ENCODE measurements around the gene ZNF213.

Gene ZNF213

DNA sequence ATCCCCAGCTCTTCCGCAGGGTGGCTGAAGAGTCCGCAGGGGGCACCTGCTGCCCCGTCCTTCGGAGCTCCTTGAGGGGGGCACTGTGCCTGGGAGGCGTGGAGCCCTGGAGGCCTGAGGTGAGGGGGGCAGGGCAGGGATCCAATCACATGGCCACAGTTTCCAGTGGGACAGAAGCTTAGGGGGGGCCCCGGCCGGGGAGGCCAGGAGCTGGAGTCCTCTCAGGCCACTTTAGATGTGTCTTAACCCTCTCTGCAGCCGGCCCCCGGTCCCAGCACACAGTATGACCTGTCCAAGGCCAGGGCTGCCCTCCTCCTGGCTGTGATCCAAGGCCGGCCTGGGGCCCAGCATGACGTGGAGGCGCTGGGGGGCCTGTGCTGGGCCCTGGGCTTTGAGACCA is 10.8 kb downstream of the ZNF213 start:
- in situ Hi-C loops (cut with HindIII; ENCODE audit: low sequenced_read_pairs) = loop anchor here (5.0 kb wide), 2 partner anchors 48 to 57 kb away; partner anchors contain the start of gene ZSCAN10

DNA sequence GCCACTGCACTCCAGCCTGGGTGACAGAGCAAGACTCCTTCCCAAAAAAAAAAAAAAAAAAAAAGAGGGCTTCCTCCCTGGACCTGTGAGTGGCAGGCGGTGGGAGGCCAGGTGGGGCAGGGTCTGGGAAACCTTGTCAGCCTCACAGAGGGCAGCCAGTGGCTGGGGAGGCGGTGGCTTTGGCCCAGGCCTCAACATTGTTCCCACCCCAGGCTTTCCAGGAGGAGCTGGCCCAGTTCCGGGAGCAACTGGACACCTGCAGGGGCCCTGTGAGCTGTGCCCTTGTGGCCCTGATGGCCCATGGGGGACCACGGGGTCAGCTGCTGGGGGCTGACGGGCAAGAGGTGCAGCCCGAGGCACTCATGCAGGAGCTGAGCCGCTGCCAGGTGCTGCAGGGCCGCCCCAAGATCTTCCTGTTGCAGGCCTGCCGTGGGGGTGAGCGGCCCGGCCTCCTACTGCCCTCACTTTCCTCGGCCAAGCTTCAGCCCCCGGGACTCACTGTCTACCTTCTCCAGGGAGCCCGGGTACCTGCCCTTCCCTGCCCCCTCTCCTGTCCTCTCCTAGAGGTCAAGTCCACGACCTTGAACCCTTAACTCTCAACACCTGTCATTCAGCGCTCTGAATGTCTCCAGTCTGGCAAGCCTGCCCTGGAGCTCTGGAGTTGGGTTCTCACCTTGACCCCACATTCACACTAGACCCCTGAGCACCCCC is 12.4 kb downstream of the ZNF213 start:
- in situ Hi-C loops (cut with HindIII; ENCODE audit: low sequenced_read_pairs) = loop anchor here (5.0 kb wide), 2 partner anchors 50 to 55 kb away; partner anchors contain the start of gene ZSCAN10

DNA sequence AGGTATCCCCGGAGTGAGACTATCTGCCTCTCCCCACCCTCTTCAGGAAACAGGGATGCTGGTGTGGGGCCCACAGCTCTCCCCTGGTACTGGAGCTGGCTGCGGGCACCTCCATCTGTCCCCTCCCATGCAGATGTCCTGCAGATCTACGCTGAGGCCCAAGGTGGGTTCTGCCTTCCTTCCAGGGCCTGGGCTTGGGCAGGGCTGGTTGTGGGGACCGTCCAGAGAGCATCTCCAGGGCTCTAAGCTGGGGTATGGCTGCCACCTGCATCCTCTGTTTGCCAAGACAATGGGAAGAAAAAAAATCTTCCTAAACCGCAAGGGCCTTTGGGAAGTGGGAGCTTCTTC is 12.9 kb downstream of the ZNF213 start:
- in situ Hi-C loops (cut with HindIII; ENCODE audit: low sequenced_read_pairs) = loop anchor here (5.0 kb wide), 2 partner anchors 50 to 55 kb away; partner anchors contain the start of gene ZSCAN10

DNA sequence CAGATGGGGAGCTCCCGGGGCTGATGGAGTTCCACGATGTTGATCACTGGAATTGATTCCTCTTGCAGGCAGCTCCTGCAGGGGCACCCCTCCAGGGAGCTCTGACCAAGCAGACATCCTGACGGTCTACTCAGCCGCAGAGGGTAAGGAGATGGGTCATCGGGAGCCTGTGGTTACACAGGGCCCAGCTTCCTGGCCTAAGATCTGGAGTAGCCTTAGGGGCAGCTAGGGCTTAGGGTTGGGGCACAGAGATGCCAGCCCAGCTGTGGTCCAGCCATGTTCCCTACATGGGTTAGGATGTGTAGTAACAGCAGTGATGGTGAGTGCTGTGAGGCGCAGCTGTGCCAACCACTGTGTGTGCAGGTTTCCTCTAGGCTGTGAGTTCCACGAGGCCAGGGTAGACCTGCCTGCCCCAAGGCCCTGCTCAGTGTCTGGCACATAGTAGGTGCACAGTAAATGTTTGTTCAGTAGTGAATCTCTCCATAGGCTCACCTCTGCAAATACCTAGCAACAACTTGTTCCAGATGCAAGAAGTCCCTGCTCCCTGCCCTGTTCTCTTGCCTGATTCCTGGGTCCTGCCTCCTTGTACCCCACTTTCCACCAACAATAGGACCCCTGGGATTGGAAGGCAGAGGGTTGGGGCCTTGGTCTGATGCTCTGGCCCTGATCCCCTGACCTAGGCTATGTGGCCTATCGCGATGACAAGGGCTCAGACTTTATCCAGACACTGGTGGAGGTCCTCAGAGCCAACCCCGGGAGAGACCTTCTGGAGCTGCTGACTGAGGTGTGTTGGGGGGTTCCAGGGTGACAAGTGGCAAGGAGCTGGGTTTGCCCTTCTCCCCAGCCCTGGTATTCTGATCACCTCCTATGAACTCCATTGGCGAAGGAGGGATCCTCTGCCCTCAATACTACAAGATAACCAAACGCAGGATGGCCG is 13.7 kb downstream of the ZNF213 start:
- in situ Hi-C loops (cut with HindIII; ENCODE audit: low sequenced_read_pairs) = loop anchor here (5.0 kb wide), 2 partner anchors 51 to 54 kb away; partner anchors contain the start of gene ZSCAN10

DNA sequence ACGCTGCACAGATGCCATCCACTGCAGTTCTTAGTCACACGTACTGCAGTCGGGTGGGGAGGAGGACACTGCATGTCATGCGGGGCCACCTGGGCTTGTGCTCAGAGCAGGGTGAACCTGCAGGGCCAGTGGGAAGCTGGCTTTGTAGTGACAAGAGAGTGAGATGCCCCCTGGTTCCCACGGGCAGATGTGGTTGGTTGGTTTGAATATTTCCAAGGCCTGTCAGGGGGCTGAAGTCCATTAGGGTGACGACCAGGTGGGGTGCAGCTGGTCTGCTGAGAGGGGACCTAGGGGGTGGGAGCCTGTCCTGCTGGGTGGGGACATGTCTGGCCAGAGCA is 14.3 kb downstream of the ZNF213 start:
- in situ Hi-C loops (cut with HindIII; ENCODE audit: low sequenced_read_pairs) = loop anchor here (5.0 kb wide), 2 partner anchors 52 to 53 kb away; partner anchors contain the start of gene ZSCAN10

DNA sequence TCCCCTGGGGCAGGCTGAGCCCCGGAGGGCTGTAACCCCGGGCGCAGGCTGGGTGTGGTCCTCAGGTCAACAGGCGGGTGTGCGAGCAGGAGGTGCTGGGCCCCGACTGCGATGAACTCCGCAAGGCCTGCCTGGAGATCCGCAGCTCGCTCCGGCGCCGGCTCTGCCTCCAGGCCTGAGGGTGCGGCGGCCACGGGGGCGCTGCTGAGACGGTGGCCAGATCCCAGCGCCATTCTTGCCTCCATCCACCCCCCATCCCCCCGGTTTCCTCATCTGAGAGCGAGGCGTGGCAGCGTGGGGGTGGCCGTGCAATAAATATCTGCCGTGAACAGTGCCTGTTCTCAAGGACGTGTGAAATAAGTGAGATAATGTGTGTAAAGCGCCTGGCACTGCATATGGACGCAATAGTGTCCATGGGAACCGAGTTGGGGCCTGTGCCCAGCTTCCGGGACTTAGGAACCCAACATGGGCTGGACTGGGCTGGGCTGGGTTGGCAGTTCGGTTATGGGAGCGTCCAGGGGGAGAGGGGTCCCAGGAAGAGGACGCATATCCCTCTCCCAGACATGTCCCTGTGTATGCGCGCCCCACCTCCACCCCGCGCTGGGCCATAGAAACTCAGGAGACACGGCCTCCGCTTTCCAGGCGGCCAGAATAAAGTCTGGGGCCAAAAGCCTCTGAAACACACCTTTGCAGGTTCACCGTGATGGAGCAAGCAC is 15.0 kb downstream of the ZNF213 start:
- in situ Hi-C loops (cut with HindIII; ENCODE audit: low sequenced_read_pairs) = loop anchor here (5.0 kb wide), 3 partner anchors 52 to 102 kb away; partner anchors contain the start of genes MMP25 and ZSCAN10

DNA sequence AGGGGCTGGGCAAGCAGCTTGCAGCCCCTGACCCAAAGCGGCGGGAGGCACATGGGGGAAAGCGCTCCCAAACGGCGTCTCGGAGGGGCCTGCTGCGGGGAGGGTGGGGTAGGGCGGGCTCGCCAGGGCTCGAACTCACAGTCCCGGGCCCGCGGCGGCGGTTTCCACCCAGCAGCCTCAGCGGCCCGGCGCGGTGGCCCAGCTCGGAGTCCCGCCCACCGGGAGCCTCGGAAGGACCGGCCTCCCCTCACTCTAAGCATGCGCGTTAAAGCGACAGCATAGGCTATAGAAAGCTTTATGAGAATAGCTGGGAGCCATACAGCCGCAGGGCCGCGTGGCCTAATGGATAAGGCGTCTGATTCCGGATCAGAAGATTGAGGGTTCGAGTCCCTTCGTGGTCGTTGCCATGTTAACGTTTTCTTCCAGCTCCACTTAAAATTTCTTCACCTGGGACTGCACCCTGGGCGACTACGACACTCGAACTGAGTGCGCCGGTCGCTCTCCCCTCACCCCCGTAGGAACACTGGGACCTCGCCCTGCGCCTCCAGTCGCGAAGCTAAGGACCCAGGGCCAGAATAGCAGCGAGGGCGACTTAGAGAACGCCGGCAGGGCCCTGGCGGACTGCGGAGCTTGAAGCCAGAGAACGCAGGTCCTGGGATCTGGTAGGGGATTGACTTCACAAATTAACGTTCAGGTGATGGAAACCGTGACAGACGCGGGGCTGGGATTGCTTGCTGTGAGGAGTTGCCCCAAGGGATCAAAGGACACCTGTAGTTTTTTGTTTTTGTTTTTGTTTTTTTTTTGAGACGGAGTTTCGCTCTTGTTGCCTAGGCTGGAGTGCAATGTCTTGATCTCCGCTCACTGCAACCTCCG is 15.8 kb downstream of the ZNF213 start:
- in situ Hi-C loops (cut with HindIII; ENCODE audit: low sequenced_read_pairs) = loop anchor here (5.0 kb wide), 1 partner anchor 103 kb away; the partner anchor contains the start of gene MMP25

DNA sequence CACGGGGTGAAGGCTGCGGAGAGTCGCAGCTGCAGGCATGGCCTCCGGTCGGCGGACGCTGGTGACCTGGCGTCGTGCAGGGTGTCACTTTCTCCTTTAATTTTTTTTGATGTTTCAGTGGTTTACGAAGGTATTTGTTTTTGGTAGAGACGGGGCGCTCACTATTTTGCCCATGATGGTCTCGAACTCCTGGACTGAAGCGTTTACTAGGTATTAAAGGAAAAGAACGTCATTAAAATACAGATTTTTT is 17.1 kb downstream of the ZNF213 start:
- in situ Hi-C loops (cut with HindIII; ENCODE audit: low sequenced_read_pairs) = loop anchor here (5.0 kb wide), 1 partner anchor 105 kb away; the partner anchor contains the start of gene MMP25

DNA sequence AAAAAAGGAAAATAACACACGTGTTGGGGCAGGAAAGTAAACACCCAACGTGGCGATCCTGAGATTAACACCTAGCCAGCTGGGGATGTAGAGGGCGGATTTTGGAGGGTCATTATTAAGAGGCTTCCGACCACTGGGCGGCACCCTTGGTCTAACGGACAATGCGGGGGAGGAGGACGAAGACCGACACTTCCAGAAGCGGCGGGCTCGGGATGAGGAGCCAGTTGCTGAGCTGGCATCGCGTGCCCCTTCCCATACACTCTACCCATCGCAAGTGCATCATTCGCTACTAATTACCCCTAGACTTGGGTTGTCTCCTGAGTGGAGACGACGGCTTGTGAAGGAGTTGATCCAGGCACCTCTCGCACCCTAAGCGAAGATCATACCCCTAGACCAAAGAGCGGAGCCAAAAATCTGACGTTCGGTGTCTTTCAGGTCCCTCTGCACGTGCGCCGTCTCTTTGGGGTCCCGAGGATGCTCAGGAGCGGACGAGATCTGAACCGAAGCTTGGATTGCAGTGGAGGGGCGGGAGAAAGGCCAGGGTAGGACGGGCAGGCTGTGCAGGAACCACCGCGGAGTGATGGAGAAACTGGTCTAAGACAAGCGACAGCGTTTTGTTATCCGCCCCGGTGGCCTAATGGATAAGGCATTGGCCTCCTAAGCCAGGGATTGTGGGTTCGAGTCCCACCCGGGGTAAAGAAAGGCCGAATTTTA is 17.6 kb downstream of the ZNF213 start:
- in situ Hi-C loops (cut with HindIII; ENCODE audit: low sequenced_read_pairs) = loop anchor here (5.0 kb wide), 1 partner anchor 105 kb away; the partner anchor contains the start of gene MMP25

DNA sequence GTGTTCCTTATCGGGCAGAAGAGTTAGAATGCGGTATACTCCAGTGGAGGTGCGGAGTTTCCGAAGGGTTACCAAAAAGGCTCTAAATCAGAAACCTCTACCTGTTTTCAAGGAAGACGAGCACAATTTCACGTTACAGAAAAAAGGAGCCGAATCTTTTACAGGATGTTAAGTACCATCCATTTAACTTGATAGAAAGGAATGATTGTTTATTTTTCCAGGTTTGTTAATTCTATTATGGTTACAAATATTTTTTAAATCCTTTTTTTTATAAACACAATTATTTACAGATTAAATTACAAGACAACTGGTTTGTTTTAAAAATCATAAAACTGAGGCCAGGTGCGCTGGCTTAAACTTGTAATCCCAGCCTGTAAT is 18.2 kb downstream of the ZNF213 start:
- in situ Hi-C loops (cut with HindIII; ENCODE audit: low sequenced_read_pairs) = loop anchor here (5.0 kb wide), 1 partner anchor 106 kb away; the partner anchor contains the start of gene MMP25

DNA sequence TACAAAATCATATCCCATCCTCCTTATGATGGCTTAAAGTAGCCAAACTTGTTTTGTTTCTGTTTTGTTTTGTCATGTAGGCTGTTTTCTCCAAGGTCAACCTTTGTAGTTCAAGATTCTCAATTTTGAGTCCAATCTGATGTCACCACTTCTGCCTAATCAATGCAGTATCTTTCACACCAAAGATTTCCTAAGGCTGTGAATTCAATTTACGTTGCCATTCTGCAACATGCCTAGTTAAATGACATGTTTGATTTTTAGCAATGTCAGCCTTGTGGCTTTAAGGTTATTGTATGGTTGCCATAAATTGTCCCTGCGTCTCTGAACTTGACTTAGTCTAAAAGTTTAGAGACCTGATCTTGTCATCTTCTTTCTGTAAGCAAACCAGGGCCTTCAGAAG is 20.4 kb downstream of the ZNF213 start:
- in situ Hi-C loops (cut with HindIII; ENCODE audit: low sequenced_read_pairs) = no loop called here

DNA sequence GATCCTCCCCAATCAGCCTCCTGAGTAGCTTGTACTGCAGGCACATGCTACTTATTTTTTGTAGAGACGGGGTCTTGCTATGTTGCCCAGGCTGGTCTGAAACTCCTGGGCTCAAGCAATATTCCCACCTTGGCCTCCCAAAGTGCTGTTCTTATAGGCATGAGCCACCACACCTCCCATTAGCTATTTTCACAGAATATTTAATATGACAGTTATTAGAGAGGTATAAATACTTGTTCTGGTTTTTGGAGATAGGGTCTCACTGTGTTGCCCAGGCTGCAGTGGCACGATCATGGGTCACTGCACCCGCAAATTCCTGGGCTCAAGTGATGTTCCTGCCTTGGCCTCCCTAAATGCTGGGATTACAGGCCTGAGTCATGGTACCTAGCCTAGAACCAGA is 21.1 kb downstream of the ZNF213 start:
- in situ Hi-C loops (cut with HindIII; ENCODE audit: low sequenced_read_pairs) = no loop called here

DNA sequence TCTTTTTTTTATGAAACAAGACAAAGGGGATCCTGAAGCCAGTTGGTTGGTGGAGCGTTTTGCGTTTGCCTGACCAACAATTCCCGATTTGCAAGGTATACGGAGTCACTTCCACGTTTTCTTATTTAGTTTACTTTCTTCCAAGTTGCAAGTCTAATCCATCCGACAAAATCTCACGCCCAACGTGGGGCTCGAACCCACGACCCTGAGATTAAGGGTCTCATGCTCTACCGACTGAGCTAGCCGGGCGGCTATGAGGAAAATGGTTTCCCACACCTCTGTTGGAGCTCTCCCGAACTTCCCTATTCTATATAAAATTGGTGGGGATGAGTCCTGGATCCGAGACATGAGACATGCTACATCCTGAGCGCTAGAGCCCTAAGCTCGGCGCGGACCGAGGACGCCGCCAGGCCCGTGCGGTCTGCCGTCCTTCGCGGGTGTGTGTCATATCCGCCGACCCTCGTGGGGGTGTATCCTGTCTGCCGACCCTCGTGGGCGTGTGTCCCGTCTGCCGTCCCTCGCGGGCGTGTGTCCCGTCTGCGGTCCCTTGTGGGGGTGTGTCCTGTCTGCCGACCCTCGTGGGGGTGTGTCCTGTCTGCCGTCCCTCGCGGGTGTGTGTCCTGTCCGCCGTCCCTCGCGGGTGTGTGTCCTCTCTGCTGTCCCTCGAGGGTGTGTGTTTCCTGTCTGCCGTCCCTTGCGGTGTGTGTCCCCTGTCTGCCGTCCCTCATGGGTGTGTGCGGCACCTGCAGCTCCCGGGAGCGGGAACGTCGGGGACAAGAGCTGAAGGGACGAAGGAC is 22.6 kb downstream of the ZNF213 start:
- in situ Hi-C loops (cut with HindIII; ENCODE audit: low sequenced_read_pairs) = no loop called here

DNA sequence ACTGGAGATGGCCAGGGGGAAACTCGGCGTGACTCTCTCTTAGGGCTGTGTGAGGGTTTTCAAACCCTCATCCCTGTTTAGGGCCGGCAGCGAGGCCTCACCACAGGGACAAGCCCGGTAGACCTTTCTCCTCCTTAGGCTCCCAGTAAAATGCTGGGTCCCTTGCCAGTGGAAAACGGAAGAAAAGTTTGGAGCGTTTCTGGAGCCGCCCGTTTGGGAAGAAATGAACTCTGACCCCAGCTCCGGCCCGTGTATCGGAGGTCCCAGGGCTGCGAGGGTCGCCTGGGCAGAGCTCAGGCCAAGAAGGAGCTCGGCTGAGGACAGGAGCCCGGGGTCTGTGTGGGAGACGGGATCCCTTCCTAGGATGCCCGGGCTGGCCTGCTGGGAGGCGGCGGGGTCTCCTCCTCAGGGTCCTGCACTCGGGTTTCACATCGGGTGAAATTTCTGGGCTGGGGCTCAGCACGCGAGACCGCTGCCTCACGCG is 23.2 kb downstream of the ZNF213 start:
- in situ Hi-C loops (cut with HindIII; ENCODE audit: low sequenced_read_pairs) = no loop called here

DNA sequence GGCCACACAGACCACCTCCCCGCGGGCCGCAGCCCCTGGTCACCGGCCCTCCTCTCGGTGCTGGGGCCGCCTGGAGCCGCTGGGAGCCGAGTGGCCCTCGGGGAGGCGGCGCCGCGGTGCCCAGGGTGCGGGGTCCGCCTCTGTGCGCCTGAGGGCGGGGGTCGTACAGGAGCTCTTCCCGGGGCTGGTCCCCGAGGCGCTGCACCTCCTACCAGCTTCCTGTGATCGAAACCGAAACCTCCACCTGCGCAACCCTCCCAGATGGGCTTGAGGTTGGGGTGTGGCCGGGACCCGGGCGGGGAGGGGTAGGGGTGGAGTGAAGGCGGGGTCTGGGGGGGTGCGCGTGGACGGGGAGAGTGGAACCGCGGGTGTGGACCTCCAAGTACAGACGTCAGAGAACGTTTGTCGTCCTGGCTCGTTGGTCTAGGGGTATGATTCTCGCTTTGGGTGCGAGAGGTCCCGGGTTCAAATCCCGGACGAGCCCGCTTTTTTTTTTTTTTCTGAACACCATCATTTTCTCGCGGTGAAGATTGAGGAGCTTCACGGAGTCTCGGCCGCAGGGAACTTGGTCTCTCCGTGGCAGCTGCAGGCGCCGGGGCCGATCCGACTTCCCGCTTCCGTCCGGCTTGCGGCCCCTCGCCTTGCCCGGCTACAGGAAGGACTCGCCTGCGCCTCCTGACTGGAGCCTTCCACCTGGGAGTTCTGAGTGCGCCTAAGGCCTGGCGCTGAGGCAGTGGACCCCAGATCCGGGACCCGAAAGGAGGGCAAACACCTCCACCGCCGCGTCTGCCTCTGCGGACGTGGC is 23.9 kb downstream of the ZNF213 start:
- in situ Hi-C loops (cut with HindIII; ENCODE audit: low sequenced_read_pairs) = no loop called here

DNA sequence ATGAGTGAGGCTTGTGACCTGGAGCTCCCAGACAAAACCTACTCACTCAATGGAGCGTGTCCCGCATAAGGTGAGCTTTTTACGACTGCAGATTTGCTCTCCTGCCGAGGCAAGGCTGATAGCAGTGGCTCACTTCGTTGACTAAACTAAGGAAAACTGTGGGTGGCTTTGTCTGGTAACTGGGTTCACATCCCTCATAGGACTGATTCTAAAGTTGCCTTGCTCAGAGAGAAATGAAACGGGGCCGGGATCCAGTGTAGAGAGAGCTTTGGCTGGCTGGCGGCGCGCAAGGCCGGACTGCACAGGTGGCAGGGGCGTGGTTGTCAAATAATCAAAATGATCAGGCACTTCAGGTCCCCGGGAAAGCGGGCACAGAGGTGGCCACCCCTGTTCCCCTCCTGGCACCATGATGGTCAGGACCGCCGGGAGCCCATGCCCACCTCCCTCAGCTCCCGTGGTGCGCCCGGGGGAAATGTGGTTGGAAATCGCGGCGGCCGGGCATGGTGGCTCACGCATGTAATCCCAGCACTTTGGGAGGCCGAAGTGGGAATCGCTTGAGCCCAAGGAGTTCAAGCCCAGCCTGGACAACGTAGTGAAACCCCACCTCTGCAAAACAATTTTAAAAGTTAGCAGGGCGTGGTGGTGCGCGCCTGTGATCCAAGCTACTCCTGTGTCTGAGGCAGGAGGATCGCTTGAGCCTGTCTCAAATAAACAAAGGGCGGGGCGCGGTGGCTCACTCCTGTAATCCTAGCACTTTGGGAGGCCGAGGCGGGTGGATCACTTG is 26.6 kb downstream of the ZNF213 start:
- in situ Hi-C loops (cut with HindIII; ENCODE audit: low sequenced_read_pairs) = no loop called here
